HG03575 (cell line): ENCODE data around the gene TRIO.

ENCODE experiments used
- ATAC-seq: cut with Tn5 transposase; IDR thresholded peaks from one replicate; pipeline ENCODE4 v1.9.1; 2021; ENCODE audit not compliant: unreplicated experiment, insufficient number of reproducible peaks, low FRiP score; ENCODE audit errors: extremely low read depth

The TRIO gene

GRCh38 chr5:14441641-14442040 lies 298.5 kb downstream of the TRIO start:
- ATAC-seq = no peak

DNA sequence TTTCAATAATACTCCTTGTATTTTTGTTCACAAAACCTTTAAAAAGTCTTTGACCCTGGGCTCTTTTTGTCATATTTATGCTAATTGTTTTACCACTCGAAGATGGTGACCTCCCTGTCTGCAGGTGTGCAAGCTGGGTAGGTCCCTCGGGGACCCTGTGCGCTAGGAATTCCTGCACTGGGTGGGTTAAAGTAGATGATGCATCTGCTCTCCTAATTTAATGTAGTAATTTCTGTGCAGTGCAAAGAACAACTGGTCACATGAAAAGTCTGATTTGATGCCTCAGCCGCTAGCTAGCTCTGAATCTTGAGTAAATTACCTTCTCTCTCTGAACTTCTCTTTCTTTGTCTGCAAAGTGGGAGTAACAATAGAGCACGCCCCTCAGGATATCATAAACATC lies 299.4 kb downstream of the TRIO start:
- no peak for ATAC-seq

GRCh38 chr5:14443671-14444093 lies 300.5 kb downstream of the TRIO start:
- no peak for ATAC-seq

- no peak for ATAC-seq
These were observed 301.0 kb downstream of the TRIO start for GRCh38 chr5:14444161-14444560.

DNA sequence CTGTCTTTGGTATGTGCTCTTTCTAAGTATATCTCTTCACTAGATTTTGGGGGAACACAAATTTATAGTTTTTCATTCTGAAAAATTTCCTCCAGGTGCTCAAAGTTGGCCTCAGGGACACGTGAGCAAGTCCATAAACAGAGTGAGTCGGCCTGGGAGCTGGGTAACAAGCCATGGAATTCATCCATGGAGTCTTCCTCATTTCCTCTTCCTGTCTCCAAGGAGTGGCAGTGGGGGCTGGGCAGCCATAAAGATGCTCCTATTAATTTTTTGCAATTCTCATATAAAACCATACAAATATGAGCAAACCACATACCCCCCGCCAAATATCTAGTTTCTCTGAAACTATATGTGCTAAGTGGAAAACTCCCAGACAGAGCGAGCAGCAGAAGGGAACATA lies 301.9 kb downstream of the TRIO start:
- ATAC-seq = no peak

GRCh38 chr5:14445576-14446290 lies 302.6 kb downstream of the TRIO start:
- no peak for ATAC-seq

- ATAC-seq = no peak
These were observed 305.1 kb downstream of the TRIO start for GRCh38 chr5:14447958-14448911.

DNA sequence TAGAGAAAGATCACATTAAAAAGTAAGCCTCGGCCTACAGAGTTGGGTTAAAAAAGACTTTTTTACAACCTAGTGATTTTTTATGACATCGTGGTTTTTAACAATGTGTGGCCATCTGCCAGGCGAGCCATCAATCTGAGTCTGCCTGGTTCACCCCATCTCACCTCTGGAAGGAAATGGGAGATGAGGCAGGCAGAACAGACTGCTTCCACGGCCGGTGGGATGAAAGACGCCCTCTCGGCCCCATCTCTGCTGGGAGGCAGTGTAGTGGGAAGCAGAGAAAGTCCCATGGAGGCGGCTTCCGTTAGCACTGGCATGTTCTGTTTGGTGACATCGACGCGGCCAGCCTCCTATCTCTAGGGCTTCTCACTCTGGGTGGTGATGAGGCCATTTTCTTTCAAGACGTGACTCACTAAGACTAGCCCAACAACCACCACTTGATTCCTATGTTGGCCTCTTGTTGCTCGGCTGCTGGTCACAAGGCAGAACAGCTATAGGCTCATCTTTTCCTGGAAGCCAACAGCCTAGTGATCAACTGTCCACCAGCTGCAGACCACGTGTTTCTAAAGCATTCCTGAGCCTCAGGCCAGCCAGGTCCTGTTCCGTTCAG lies 306.0 kb downstream of the TRIO start:
- no peak for ATAC-seq

DNA sequence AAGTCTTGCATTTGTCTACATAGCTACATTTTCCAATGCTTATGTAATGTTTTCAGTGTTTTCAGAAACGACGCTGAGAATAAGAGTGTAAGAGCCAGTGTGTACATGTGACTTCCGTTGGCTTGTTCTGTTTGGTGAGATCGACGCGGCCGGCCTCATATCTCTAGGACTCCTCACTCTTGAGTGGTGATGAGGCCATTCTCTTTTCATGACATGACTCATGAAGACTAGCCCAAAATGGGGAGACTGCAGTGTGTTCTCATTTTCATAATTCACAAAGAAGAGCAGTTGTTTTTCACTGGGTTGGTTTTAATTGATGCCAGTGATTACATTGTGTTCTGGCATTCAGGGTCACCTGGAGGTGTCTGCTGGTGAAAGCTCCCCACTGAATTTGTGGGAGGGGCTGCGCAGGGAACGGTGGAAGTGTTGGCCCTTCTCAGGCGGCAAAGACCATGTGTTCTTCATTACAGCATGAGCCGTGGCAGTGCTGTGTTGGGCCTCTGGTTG lies 306.9 kb downstream of the TRIO start:
- no peak for ATAC-seq

DNA sequence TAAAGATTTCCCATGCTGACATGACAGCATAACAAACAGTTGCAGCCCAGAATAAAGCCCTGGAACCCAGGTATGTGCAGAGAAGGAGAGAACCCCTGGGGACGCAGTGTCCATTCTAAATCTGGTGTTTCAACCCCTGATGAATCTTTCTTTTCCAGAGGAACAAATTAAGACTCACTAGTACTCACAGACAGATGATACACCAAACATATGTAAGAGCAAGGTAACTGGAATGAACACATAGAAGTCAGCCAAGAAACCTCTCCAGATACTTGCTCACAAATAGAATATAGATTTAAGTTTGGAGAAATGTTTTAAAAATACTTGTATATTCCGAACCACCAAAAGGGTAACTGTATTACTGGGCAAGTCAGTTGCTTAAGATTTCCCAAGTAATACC lies 307.6 kb downstream of the TRIO start:
- no peak for ATAC-seq

DNA sequence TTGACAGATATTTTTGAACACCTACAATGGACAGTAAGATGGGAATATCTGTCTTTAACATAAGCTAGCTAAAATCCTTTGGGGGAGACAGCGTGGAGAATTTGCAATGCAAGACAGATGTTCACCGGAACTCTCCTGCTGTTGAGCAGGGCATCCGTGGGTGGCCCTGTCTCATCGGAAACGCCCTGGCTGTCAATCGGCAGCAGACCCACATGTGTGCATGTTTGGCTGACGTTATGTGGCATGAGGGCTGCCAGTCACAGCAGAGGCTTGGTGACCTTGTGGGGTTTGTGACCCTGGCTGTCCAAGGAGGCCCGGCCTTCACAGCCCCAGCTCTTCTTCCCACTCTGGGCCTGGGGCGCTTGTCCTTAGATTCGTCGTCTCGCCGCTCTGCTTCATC lies 308.7 kb downstream of the TRIO start:
- ATAC-seq = no peak

- ATAC-seq = no peak
These were observed 309.7 kb downstream of the TRIO start for GRCh38 chr5:14452685-14453454.

DNA sequence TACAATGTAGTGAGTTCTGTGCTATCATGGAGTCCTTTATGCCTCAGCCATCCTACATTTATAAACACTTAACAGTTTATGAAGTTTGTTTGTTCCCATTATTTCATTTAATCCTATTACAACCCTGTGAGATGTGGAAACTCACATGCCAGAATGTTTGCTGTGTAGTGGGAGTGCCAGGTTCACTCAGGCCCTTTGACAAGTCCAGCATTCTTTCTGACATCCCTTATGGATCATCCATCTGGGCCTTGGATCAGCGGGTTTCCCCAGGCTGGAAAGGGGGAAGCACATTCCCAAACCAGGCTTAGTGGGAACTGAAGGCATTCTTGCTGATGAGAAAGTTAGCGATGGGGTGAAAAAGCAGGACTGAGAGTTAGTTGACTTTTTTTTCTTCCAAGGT lies 310.3 kb downstream of the TRIO start:
- no peak for ATAC-seq

DNA sequence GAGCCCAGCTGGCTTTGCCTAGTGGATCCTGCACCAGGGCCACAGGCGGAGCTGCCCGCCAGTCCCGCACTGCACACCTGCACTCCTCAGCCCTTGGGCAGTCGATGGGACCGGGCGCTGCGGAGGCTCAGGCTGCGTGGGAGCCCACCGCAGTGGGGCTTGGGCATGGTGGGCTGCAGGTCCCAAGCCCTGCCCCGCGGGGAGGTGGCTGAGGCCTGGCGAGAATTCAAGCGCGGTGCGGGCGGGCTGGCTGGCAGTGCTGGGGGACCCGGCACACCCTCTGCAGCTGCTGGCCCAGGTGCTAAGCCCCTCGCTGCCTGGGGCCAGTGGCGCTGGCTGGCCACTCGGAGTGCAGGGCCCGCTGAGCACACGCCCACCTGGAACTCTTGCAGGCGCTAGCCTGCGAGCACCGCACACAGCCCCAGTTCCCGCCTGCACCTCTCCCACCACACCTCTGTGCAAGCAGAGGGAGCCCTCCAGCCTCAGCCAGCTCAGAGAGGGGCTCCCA lies 312.7 kb downstream of the TRIO start:
- no peak for ATAC-seq

GRCh38 chr5:14457476-14457875 lies 314.3 kb downstream of the TRIO start:
- no peak for ATAC-seq

GRCh38 chr5:14458414-14458813 lies 315.3 kb downstream of the TRIO start:
- ATAC-seq = no peak

GRCh38 chr5:14460844-14461398 lies 317.8 kb downstream of the TRIO start:
- no peak for ATAC-seq

DNA sequence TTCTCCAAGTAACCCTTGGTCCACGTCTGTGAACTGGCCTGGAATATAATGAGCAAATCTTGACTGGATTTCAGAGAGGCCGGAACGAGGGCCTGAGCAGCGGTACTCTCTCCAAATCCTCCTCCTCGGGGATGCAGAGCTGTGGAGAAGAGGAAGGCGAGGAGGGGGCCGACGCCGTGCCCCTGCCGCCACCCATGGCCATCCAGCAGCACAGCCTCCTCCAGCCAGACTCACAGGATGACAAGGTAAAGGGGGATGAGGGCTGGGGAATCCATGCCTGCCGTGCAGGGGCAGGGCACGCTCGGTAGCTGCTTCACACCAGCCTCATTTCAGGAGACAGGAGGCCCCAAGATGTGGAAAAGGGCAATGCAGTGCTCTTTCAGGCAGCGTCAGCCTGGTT lies 319.5 kb downstream of the TRIO start:
- ATAC-seq = no peak
